ENCODE results near the gene HSPA12A.

Gene HSPA12A

GRCh38 chr10:116781370-116781884, 39.1 kb upstream of the HSPA12A start:
- no peaks in the 10 kb centered on the region for H3K36me3 ChIP-seq (ENCODE audit: control insufficient read depth in 2 of 2, insufficient read depth in 2 of 2, low read length in 2 of 2)
- H3K4me3 ChIP-seq (ENCODE audit: low read length in 2 of 2): no peak overlapping the region
- no peaks in the 10 kb centered on the region for H3K4me1 ChIP-seq (ENCODE audit: control insufficient read depth, insufficient read depth, low read length)
- H3K9ac ChIP-seq (ENCODE audit: low read length in 2 of 2): no peak overlapping the region
- no peak overlapping the region for H3K27ac ChIP-seq (ENCODE audit: low read length)
- no peaks in the 10 kb centered on the region for H3K27me3 ChIP-seq (ENCODE audit: control insufficient read depth in 1 of 2, insufficient read depth in 2 of 2, low read length in 2 of 2)
- H3K9me3 ChIP-seq (ENCODE audit: control insufficient read depth in 2 of 2, low read length in 2 of 2): no peaks in the 10 kb centered on the region

GRCh38 chr10:116780691-116781205, 38.4 kb upstream of the HSPA12A start:
- Histone ChIP-seq H3K36me3 (ENCODE audit: control insufficient read depth in 2 of 2, insufficient read depth in 2 of 2, low read length in 2 of 2) (no peaks in the 10 kb centered on the region), H3K9ac (ENCODE audit: low read length in 2 of 2) (no peak overlapping the region), H3K27me3 (ENCODE audit: control insufficient read depth in 1 of 2, insufficient read depth in 2 of 2, low read length in 2 of 2) (no peaks in the 10 kb centered on the region), H3K4me3 (ENCODE audit: low read length in 2 of 2) (no peak overlapping the region), H3K4me1 (ENCODE audit: control insufficient read depth, insufficient read depth, low read length) (no peaks in the 10 kb centered on the region), H3K27ac (ENCODE audit: low read length) (no peak overlapping the region), H3K9me3 (ENCODE audit: control insufficient read depth in 2 of 2, low read length in 2 of 2) (no peaks in the 10 kb centered on the region)

GRCh38 chr10:116779076-116779687, 36.8 kb upstream of the HSPA12A start:
- no peak overlapping the region for H3K9ac ChIP-seq (ENCODE audit: low read length in 2 of 2)
- no peak overlapping the region for H3K4me3 ChIP-seq (ENCODE audit: low read length in 2 of 2)
- no peak overlapping the region for H3K27ac ChIP-seq (ENCODE audit: low read length)
- H3K36me3 ChIP-seq (ENCODE audit: control insufficient read depth in 2 of 2, insufficient read depth in 2 of 2, low read length in 2 of 2): no peaks in the 10 kb centered on the region
- no peaks in the 10 kb centered on the region for H3K9me3 ChIP-seq (ENCODE audit: control insufficient read depth in 2 of 2, low read length in 2 of 2)
- H3K27me3 ChIP-seq (ENCODE audit: control insufficient read depth in 1 of 2, insufficient read depth in 2 of 2, low read length in 2 of 2): no peaks in the 10 kb centered on the region
- H3K4me1 ChIP-seq (ENCODE audit: control insufficient read depth, insufficient read depth, low read length): no peaks in the 10 kb centered on the region

GRCh38 chr10:116777006-116777405, 34.6 kb upstream of the HSPA12A start:
- H3K27me3 ChIP-seq (ENCODE audit: control insufficient read depth in 1 of 2, insufficient read depth in 2 of 2, low read length in 2 of 2): no peaks in the 10 kb centered on the region
- no peaks in the 10 kb centered on the region for H3K9me3 ChIP-seq (ENCODE audit: control insufficient read depth in 2 of 2, low read length in 2 of 2)
- H3K36me3 ChIP-seq (ENCODE audit: control insufficient read depth in 2 of 2, insufficient read depth in 2 of 2, low read length in 2 of 2): no peaks in the 10 kb centered on the region
- H3K27ac ChIP-seq (ENCODE audit: low read length): no peak overlapping the region
- no peak overlapping the region for H3K9ac ChIP-seq (ENCODE audit: low read length in 2 of 2)
- no peaks in the 10 kb centered on the region for H3K4me1 ChIP-seq (ENCODE audit: control insufficient read depth, insufficient read depth, low read length)
- H3K4me3 ChIP-seq (ENCODE audit: low read length in 2 of 2): no peak overlapping the region

- H3K36me3 ChIP-seq (ENCODE audit: control insufficient read depth in 2 of 2, insufficient read depth in 2 of 2, low read length in 2 of 2): no peaks in the 10 kb centered on the region
- no peaks in the 10 kb centered on the region for H3K9me3 ChIP-seq (ENCODE audit: control insufficient read depth in 2 of 2, low read length in 2 of 2)
- H3K27me3 ChIP-seq (ENCODE audit: control insufficient read depth in 1 of 2, insufficient read depth in 2 of 2, low read length in 2 of 2): no peaks in the 10 kb centered on the region
- no peak overlapping the region for H3K27ac ChIP-seq (ENCODE audit: low read length)
- H3K4me3 ChIP-seq (ENCODE audit: low read length in 2 of 2): no peak overlapping the region
- peaks cover 2% of the 10 kb centered on the region for H3K4me1 ChIP-seq (ENCODE audit: control insufficient read depth, insufficient read depth, low read length)
- H3K9ac ChIP-seq (ENCODE audit: low read length in 2 of 2): no peak overlapping the region
Measured at GRCh38 chr10:116775488-116776400, 33.4 kb upstream of the HSPA12A start.

DNA sequence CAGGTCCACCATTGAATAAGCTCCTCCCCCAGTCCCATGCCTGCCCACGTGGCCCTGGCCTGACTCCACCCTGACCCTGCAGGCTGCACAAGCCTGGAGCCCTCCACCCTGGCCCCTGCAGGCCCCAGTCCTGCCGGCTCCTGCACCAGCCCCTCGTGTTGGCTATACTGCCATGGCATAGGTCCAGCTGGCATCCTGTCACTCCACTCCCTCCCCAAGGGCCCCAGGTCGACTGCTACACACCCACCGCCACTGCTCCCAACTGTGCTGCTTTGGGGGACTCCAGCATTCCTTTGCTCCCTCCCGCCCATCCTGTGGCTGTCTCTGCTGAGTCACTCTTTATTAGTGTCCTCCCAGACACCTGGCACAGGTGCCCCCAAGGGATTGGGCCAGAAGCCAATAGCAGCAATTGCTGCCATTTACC, 32.4 kb upstream of the HSPA12A start:
- Histone ChIP-seq H3K9ac (ENCODE audit: low read length in 2 of 2) (no peak overlapping the region), H3K27ac (ENCODE audit: low read length) (no peak overlapping the region), H3K27me3 (ENCODE audit: control insufficient read depth in 1 of 2, insufficient read depth in 2 of 2, low read length in 2 of 2) (no peaks in the 10 kb centered on the region), H3K36me3 (ENCODE audit: control insufficient read depth in 2 of 2, insufficient read depth in 2 of 2, low read length in 2 of 2) (no peaks in the 10 kb centered on the region), H3K4me3 (ENCODE audit: low read length in 2 of 2) (no peak overlapping the region), H3K9me3 (ENCODE audit: control insufficient read depth in 2 of 2, low read length in 2 of 2) (no peaks in the 10 kb centered on the region), H3K4me1 (ENCODE audit: control insufficient read depth, insufficient read depth, low read length) (peaks cover 4% of the 10 kb centered on the region)

GRCh38 chr10:116772909-116773705, 30.7 kb upstream of the HSPA12A start:
- Histone ChIP-seq H3K4me1 (ENCODE audit: control insufficient read depth, insufficient read depth, low read length) (peaks cover 4% of the 10 kb centered on the region), H3K36me3 (ENCODE audit: control insufficient read depth in 2 of 2, insufficient read depth in 2 of 2, low read length in 2 of 2) (no peaks in the 10 kb centered on the region), H3K9ac (ENCODE audit: low read length in 2 of 2) (no peak overlapping the region), H3K27me3 (ENCODE audit: control insufficient read depth in 1 of 2, insufficient read depth in 2 of 2, low read length in 2 of 2) (no peaks in the 10 kb centered on the region), H3K9me3 (ENCODE audit: control insufficient read depth in 2 of 2, low read length in 2 of 2) (no peaks in the 10 kb centered on the region), H3K4me3 (ENCODE audit: low read length in 2 of 2) (no peak overlapping the region), H3K27ac (ENCODE audit: low read length) (no peak overlapping the region)

GRCh38 chr10:116771959-116772585, 29.7 kb upstream of the HSPA12A start:
- H3K36me3 ChIP-seq (ENCODE audit: control insufficient read depth in 2 of 2, insufficient read depth in 2 of 2, low read length in 2 of 2): no peaks in the 10 kb centered on the region
- H3K4me1 ChIP-seq (ENCODE audit: control insufficient read depth, insufficient read depth, low read length): peaks cover 6% of the 10 kb centered on the region
- no peak overlapping the region for H3K9ac ChIP-seq (ENCODE audit: low read length in 2 of 2)
- no peaks in the 10 kb centered on the region for H3K9me3 ChIP-seq (ENCODE audit: control insufficient read depth in 2 of 2, low read length in 2 of 2)
- H3K4me3 ChIP-seq (ENCODE audit: low read length in 2 of 2): no peak overlapping the region
- no peak overlapping the region for H3K27ac ChIP-seq (ENCODE audit: low read length)
- H3K27me3 ChIP-seq (ENCODE audit: control insufficient read depth in 1 of 2, insufficient read depth in 2 of 2, low read length in 2 of 2): peaks cover 1 to 3% of the 10 kb centered on the region in 2 donors

GRCh38 chr10:116771101-116771958, 29.0 kb upstream of the HSPA12A start:
- H3K36me3 ChIP-seq (ENCODE audit: control insufficient read depth in 2 of 2, insufficient read depth in 2 of 2, low read length in 2 of 2): no peaks in the 10 kb centered on the region
- H3K4me3 ChIP-seq (ENCODE audit: low read length in 2 of 2): no peak overlapping the region
- no peak overlapping the region for H3K27ac ChIP-seq (ENCODE audit: low read length)
- H3K9me3 ChIP-seq (ENCODE audit: control insufficient read depth in 2 of 2, low read length in 2 of 2): no peaks in the 10 kb centered on the region
- H3K4me1 ChIP-seq (ENCODE audit: control insufficient read depth, insufficient read depth, low read length): peaks cover 9% of the 10 kb centered on the region
- no peak overlapping the region for H3K9ac ChIP-seq (ENCODE audit: low read length in 2 of 2)
- peaks cover 3% of the 10 kb centered on the region in 2 donors for H3K27me3 ChIP-seq (ENCODE audit: control insufficient read depth in 1 of 2, insufficient read depth in 2 of 2, low read length in 2 of 2)

Measured in stomach smooth muscle (tissue), 2 donors.